Frontal cortex (tissue), 4 donors: ENCODE measurements around the gene COMT. TPM values are rescaled to one million over a fixed set of nuclear protein-coding genes. Genes with fewer than 3 reads are reported as not detected.
A peak's percentile ranks its signal among the peaks of the same experiment; 100 is the strongest.

ENCODE experiments used
- DNase-seq, 2 donors: peaks; one replicate each; pipeline ENCODE4 v3.0.0; 2012; ENCODE audit warnings: low spot score in 2 of 2
- FAIRE-seq: peaks from 2 replicates; lab custom pipeline; 2012; peaks lifted over from hg19 to GRCh38; lab: Jason Lieb, UNC
- total RNA-seq: library from RNA; depleted of rRNA; stranded (reverse); fragments of >200 nt; gene quantifications from one replicate; pipeline ENCODE4 v1.2.3, GENCODE V29; 2014
- donor health status: control.
- donor health status: control.
- donor health status: control.

Gene COMT
- total RNA-seq, 1 donor from 2014 or later, result 26.5 TPM

- DNase-seq, result peak; percentile 99
- FAIRE-seq, result no peak
These were observed 75.4 kb downstream of the COMT start, which contains the start of gene ARVCF for GRCh38 chr22:20016734-20017621. ARVCF (minus strand) TSS chr22:20016823; CDS start chr22:19990794, 26,029 bp downstream.

GRCh38 chr22:20017622-20017958 lies 76.0 kb downstream of the COMT start:
- FAIRE-seq (no peak), DNase-seq (no peak)

GRCh38 chr22:20018001-20018400 lies 76.4 kb downstream of the COMT start:
- DNase-seq (no peak), FAIRE-seq (no peak)

Other genes starting within 250 kb of the COMT start
- gene SEPTIN5, start 227.3 kb upstream of the COMT start, total RNA-seq, result 132 TPM
- 24.1 TPM for gene GP1BB, start 218.2 kb upstream of the COMT start, total RNA-seq
- not detected for gene TBX1, start 181.0 kb upstream of the COMT start, total RNA-seq
- gene GNB1L, start 86.9 kb upstream of the COMT start, total RNA-seq, result 2.9 TPM
- gene RTL10, start 86.9 kb upstream of the COMT start, total RNA-seq, result 13.0 TPM
- gene TXNRD2, start within 50 bp of the COMT start, total RNA-seq, result 15.5 TPM
- 52.6 TPM for gene ARVCF, start 75.1 kb downstream of the COMT start, total RNA-seq
- 8.2 TPM for gene TANGO2, start 79.3 kb downstream of the COMT start, total RNA-seq
- 42.8 TPM for gene DGCR8, start 138.5 kb downstream of the COMT start, total RNA-seq
- 182 TPM for gene RANBP1, start 174.3 kb downstream of the COMT start, total RNA-seq
- 28.9 TPM for gene TRMT2A, start 175.5 kb downstream of the COMT start, total RNA-seq
- 2.9 TPM for gene ZDHHC8, start 190.0 kb downstream of the COMT start, total RNA-seq
- gene CCDC188, start 209.3 kb downstream of the COMT start, total RNA-seq, result 0.82 TPM